GM23338 (cell line): ENCODE measurements around the gene LRBA. TPM values are rescaled to one million over a fixed set of nuclear protein-coding genes. Genes with fewer than 3 reads are reported as not detected.

ENCODE experiments used
- ATAC-seq: fragments of 200-7000 bp; cut with Tn5 transposase; 3 replicates; pipeline ENCODE4 v1.9.1; 2020
- DNase-seq: peaks from one replicate; pipeline ENCODE4 v3.0.0-alpha.2; 2015; ENCODE audit warnings: low spot score
- H2AFZ ChIP-seq: fragments of 200-600 bp; sonication (generic); 2 replicates; pipeline ENCODE4 v1.8.0; 2016; ENCODE audit warnings: antibody characterized with exemption, mild to moderate bottlenecking, moderate library complexity
- H3F3A ChIP-seq: fragments of 200-600 bp; sonication (generic); replicated peaks from 2 replicates; pipeline ENCODE4 v1.8.0; 2017; ENCODE audit warnings: antibody characterized with exemption, mixed run types, low read depth
- H3K27ac ChIP-seq: fragments of 200-600 bp; sonication (generic); 2 replicates; pipeline ENCODE4 v1.6.1; 2016; ENCODE audit warnings: low read depth
- H3K27me3 ChIP-seq: fragments of 200-600 bp; sonication (generic); 2 replicates; pipeline ENCODE4 v1.8.0; 2016; ENCODE audit warnings: mild to moderate bottlenecking, mixed run types, moderate library complexity; ENCODE audit not compliant: insufficient read depth
- H3K36me3 ChIP-seq: fragments of 200-600 bp; sonication (generic); 2 replicates; pipeline ENCODE4 v1.8.0; 2016; ENCODE audit warnings: mild to moderate bottlenecking; ENCODE audit not compliant: insufficient read depth
- H3K4me1 ChIP-seq: fragments of 200-600 bp; sonication (generic); 2 replicates; pipeline ENCODE4 v1.8.0; 2016; ENCODE audit warnings: mild to moderate bottlenecking, moderate library complexity; ENCODE audit not compliant: insufficient read depth
- H3K4me2 ChIP-seq: fragments of 200-600 bp; sonication (generic); 2 replicates; pipeline ENCODE4 v1.7.1; 2017; ENCODE audit warnings: mixed run types
- H3K4me3 ChIP-seq: fragments of 200-600 bp; sonication (generic); 2 replicates; pipeline ENCODE4 v1.6.1; 2016; ENCODE audit warnings: mixed run types
- H3K79me2 ChIP-seq: fragments of 200-600 bp; sonication (generic); replicated peaks from 2 replicates; pipeline ENCODE4 v1.8.0; 2017; ENCODE audit warnings: mild to moderate bottlenecking; ENCODE audit not compliant: insufficient read depth
- H3K9me2 ChIP-seq: fragments of 200-600 bp; sonication (generic); 2 replicates; pipeline ENCODE4 v1.8.0; 2017; ENCODE audit not compliant: insufficient read depth
- H4K20me1 ChIP-seq: fragments of 200-600 bp; sonication (generic); replicated peaks from 2 replicates; pipeline ENCODE4 v1.8.0; 2017; ENCODE audit warnings: mild to moderate bottlenecking; ENCODE audit not compliant: insufficient read depth
- H3K27ac Mint-ChIP-seq: 2 replicates; pipeline ENCODE4 v1.8.0; 2020; ENCODE audit warnings: inconsistent platforms, mild to moderate bottlenecking, moderate library complexity, mixed read lengths
- H3K27me3 Mint-ChIP-seq: 3 replicates; pipeline ENCODE4 v1.8.0; 2022; ENCODE audit warnings: low read depth, mild to moderate bottlenecking, moderate library complexity, mixed read lengths, inconsistent platforms; ENCODE audit not compliant: insufficient read depth, poor library complexity
- H3K36me3 Mint-ChIP-seq: 3 replicates; pipeline ENCODE4 v1.8.0; 2021; ENCODE audit warnings: low read depth, mild to moderate bottlenecking, inconsistent platforms, moderate library complexity, mixed read lengths
- H3K4me1 Mint-ChIP-seq: 3 replicates; pipeline ENCODE4 v1.8.0; 2020; ENCODE audit warnings: mild to moderate bottlenecking, inconsistent platforms, mixed read lengths
- H3K4me3 Mint-ChIP-seq: 3 replicates; pipeline ENCODE4 v1.8.0; 2021; ENCODE audit warnings: moderate library complexity, mild to moderate bottlenecking, inconsistent platforms, mixed read lengths
- H3K9me3 Mint-ChIP-seq: 3 replicates; pipeline ENCODE4 v1.8.0; 2020; ENCODE audit warnings: moderate library complexity, mild to moderate bottlenecking, inconsistent platforms, mixed read lengths
- CREB1 ChIP-seq: fragments of 250-450 bp; sonication (Bioruptor Pico); IDR thresholded peaks from 2 replicates; pipeline ENCODE4 v1.5.0; 2020; ENCODE audit warnings: low read depth, mild to moderate bottlenecking, moderate library complexity
- CTCF ChIP-seq, 2 experiments: fragments of 200-600 bp in 1 of 2; sonication (generic) in 1 of 2; conservative IDR thresholded peaks; 2 replicates each; pipeline versions ENCODE4 v1.5.1 to v1.6.1; 2016 to 2017; ENCODE audit warnings: antibody characterized with exemption in 2 of 2, low read depth in 2 of 2, mild to moderate bottlenecking in 2 of 2, moderate library complexity in 1 of 2
- ETS1 ChIP-seq: IDR thresholded peaks from 2 replicates; pipeline ENCODE4 v1.6.1; 2016; ENCODE audit warnings: antibody characterized with exemption
- EZH2 ChIP-seq: fragments of 200-600 bp; sonication (generic); IDR thresholded peaks from one replicate; pipeline ENCODE4 v1.8.0; 2017; ENCODE audit warnings: antibody characterized with exemption, mild to moderate bottlenecking, low read depth; ENCODE audit not compliant: unreplicated experiment
- EZH2phosphoT487 ChIP-seq: fragments of 200-600 bp; sonication (generic); IDR thresholded peaks from one replicate; pipeline ENCODE4 v1.8.1; 2018; ENCODE audit warnings: antibody characterized with exemption; ENCODE audit not compliant: unreplicated experiment
- JUNB ChIP-seq: IDR thresholded peaks from one replicate; pipeline ENCODE4 v1.6.1; 2016; ENCODE audit warnings: antibody characterized with exemption; ENCODE audit not compliant: unreplicated experiment
- NANOG ChIP-seq: IDR thresholded peaks from 2 replicates; pipeline ENCODE4 v1.6.1; 2016; ENCODE audit warnings: antibody characterized with exemption, borderline replicate concordance
- POLR2AphosphoS5 ChIP-seq: IDR thresholded peaks from 2 replicates; pipeline ENCODE4 v1.6.1; 2016; ENCODE audit warnings: antibody characterized with exemption, low read depth
- REST ChIP-seq: IDR thresholded peaks from one replicate; pipeline ENCODE4 v1.6.1; 2018; ENCODE audit warnings: antibody characterized with exemption; ENCODE audit not compliant: unreplicated experiment
- STAT1 ChIP-seq: IDR thresholded peaks from one replicate; pipeline ENCODE4 v1.6.1; 2016; ENCODE audit warnings: antibody characterized with exemption; ENCODE audit not compliant: unreplicated experiment
- ZNF114 ChIP-seq: fragments of 250-450 bp; sonication (Bioruptor Pico); IDR thresholded peaks from 2 replicates; pipeline ENCODE4 v1.5.0; 2020; ENCODE audit warnings: mild to moderate bottlenecking, moderate library complexity
- ZNF331 ChIP-seq: fragments of 250-450 bp; sonication (Bioruptor Pico); IDR thresholded peaks from 2 replicates; pipeline ENCODE4 v1.5.0; 2020; ENCODE audit warnings: low read depth, mild to moderate bottlenecking, moderate library complexity
- ZNF462 ChIP-seq: fragments of 250-450 bp; sonication (Bioruptor Pico); IDR thresholded peaks from 2 replicates; pipeline ENCODE4 v1.5.0; 2020; ENCODE audit warnings: mild to moderate bottlenecking, moderate library complexity
- polyA plus RNA-seq: library from polyadenylated mRNA; unstranded; fragments of >200 nt; fragmentation: Nextera tagmentation; extraction: Ambion mirVana; gene quantifications from 2 replicates; pipeline ENCODE4 v1.2.1, GENCODE V29; 2016
- total RNA-seq: library from RNA; depleted of rRNA; stranded (reverse); fragments of >200 nt; shearing (Covaris generic); gene quantifications from 2 replicates; pipeline ENCODE4 v1.2.3, GENCODE V29; 2014

Gene LRBA
- total and polyA plus RNA-seq, 2 experiments from 2014 or later = 23.3 to 126 TPM

GRCh38 chr4:150389896-150390530, 625.1 kb downstream of the LRBA start:
- TF ChIP-seq EZH2 (no peak), ETS1 (no peak), POLR2AphosphoS5 (no peak), EZH2phosphoT487 (no peak), CTCF (conservative IDR thresholded peaks at IDR 0.05; ENCODE audit: low read depth in 2 of 2) (no peak), NANOG (no peak), ZNF114 (CRISPR knock-in tag) (no peak), ZNF462 (CRISPR knock-in tag) (no peak), REST (no peak), STAT1 (no peak), JUNB (no peak), ZNF331 (CRISPR knock-in tag) (no peak), CREB1 (CRISPR knock-in tag) (no peak)

More at GRCh38 chr4:150389896-150390530, 625.1 kb downstream of the LRBA start:
- H3K27ac ChIP-seq = no peak overlapping the region
- no peaks in the 10 kb centered on the region for H3F3A ChIP-seq
- H3K4me1 Mint-ChIP-seq = peaks cover 9% of the 10 kb centered on the region
- no peaks in the 10 kb centered on the region for H4K20me1 ChIP-seq
- no peaks in the 10 kb centered on the region for H3K9me2 ChIP-seq
- H3K27ac Mint-ChIP-seq = no peak overlapping the region; the same call in 1 of the 2 replicates
- no peak for ATAC-seq
- H3K79me2 ChIP-seq = no peaks in the 10 kb centered on the region
- no peak for DNase-seq
- no peak overlapping the region for H3K4me2 ChIP-seq
- H3K36me3 Mint-ChIP-seq = no peaks in the 10 kb centered on the region
- H3K4me1 ChIP-seq = peaks cover 9% of the 10 kb centered on the region
- no peak overlapping the region for H3K4me3 ChIP-seq
- no peaks in the 10 kb centered on the region for H3K27me3 ChIP-seq
- no peaks in the 10 kb centered on the region for H3K36me3 ChIP-seq
- H3K27me3 Mint-ChIP-seq = peaks cover 1% of the 10 kb centered on the region
- no peak overlapping the region for H2AFZ ChIP-seq
- no peak overlapping the region for H3K4me3 Mint-ChIP-seq
- H3K9me3 Mint-ChIP-seq = no peaks in the 10 kb centered on the region; the same call in 2 of the 3 replicates
